CD4-positive, alpha-beta T cell treated with Interleukin-10 for 1 hour (primary cell): Measurements from ENCODE around the gene RFX2.

Experiments
- DNase-seq: peaks from one replicate; pipeline ENCODE4 v3.0.0-alpha.2; 2020

The RFX2 gene

DNA sequence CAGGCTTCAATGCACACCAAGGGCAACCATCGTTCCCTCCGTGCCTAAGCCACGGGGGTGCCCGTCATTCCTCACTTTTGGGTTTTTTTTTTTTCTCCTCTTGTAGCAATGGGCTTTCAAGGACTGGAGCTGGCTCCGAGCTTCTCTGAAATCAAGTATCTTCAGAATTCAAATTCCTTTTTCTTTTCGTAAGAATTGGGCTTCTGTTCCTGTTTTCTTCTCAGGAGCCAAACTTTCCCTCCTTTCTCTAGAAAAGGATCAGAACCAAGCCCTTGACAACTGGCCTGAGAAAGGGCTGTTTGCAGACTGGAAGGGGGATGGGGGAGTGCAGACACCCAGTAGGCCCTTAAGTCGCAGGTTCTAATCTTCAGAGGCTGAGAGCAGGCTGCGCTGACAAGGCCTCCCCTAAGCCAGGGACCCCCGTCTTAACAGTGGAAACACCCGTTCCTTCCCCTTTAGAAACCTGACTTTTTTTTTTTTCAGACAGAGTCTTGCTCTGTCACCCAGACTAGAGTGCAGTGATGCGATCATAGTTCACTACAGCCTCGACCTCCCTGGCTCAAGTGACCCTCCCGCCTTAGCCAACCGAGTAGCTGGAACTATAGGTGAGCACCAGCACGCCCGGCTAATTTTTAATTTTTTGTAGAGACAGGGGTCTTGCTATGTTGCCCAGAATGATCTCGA lies 51.6 kb downstream of the RFX2 start:
- no peak for DNase-seq

DNA sequence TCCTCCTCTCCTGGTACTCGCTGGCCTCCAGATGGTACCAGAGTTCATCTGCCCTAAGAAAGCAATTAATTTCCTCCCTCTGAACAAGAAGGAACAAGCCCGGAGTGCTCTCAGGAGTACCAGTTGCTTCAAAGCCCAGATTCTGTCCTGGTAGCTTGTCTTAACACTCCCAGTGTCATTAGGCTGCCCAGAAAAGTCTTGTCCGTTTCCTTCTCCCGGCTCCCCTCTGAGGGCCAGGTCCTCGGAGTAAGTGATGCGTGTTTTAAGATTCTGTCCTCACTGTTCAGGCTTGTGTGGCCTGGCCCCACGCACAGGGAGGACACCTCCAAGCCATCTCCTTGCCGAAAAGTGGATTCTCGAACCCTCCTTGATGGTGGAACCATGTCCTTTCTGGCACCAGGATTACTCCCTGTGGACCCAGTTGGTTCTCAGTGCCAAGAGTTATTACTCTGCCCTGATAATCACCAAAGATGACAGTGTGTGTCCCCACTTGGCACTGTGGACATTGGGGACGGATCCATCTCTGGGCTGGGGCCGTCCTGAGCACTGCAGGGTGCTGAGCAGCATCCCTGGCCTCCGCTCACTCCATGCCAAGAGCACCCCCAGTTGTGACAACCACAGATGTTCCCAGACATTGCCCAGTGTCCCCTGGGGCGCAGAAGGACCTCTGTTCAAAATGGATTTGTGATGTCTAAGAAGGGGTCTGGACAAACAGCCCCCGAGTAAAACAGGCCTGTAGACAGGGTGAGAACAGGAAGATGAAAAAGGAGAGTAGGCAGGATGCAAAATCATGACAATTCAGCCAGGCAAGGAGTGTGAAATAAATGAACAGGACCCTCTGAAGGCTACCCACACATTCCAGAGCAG lies 52.4 kb downstream of the RFX2 start:
- DNase-seq: no peak

DNA sequence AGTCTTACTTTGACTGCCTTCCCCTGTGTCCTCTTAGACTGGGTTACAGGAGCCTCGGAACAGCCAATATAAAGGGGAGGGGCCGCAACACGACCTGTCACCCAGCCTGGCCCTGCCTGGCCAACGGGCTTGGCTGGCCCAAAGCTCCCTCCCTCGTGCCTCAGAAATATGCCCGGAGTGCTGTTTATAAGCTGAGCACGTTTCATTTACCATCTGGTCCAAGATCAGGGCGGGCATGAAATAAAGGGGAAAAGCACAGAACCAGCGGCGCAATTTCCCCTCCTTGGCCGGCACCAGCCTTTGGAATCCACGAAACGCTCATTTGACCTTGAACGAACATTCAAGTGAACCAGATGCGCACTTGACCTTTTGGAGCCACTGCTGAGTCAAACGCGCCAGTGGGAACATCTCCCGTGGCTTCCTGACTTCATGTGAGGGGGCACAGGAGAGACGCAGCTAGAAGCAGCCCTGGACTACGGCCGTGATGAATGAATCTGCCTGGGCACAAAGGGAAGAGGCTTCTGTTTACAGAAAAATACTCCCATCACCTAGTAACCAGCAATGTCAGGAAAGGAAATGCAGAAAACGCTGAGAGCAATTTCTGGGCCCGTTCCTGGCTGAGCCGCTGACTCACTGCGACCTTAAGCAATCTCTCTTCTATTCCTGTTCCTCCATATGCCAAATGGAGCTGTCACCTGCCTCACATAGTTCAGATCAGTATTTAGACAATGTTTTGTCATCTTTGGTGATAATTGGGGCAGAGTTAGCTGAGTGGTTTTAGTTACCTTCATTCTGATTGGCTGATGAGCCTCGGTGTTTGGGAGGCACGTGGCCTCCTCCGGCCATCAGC lies 53.3 kb downstream of the RFX2 start:
- peak; percentile 44 for DNase-seq

DNA sequence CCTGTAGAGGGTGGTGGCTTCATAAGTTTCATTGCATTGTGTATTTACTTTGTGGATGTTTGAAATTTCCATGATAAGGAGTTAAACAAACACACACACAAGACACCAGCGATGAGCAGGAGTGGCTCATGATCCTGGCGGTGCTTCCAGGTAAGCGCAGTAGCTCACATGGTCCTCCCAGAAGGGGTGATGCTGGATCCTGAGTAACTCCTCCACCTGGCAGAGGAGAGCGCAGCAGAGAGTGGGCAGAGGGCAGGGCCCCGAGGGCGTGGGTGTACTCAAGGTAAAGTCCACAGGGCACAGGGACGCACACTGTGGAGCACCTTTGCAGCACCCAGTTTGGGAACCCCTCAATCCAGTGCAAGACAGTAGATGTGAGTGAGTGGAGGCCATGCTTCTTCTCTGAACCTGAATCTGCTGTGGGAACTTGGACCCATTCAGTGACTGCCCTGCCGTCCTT lies 54.0 kb downstream of the RFX2 start:
- no peak for DNase-seq

DNA sequence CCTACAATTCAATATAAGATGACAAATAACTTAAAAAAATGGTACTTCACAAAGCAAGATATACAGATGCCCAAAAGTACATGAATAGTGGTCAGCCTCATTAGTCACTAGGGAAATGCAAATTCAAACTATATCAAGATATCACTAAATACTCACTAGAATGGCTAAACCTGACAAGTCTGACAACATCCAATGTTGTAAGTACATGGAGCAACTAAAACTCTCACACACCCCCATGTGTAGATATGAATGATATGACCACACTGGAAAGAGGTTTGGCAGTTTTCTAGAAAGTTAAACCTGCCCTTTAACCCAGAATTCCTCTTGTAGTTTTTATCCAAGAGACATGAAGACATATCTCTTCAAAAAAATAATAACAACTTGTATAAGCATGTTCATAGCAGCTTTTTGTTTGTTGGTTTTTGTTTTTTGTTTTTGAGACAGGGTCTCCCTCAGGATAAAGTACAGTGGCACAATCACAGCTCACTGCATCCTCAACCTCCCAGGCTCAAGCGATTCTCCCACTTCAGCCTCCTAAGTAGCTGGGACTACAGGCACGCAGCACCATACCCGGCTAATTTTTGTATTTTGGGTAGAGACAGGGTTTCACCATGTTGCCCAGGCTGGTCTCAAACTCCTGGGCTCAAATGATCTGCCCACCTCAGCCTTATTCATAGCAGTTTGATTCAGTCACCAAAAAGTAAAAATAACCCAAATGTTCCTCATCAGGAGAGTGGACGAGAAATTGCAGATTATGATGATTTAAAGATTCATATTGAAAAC lies 55.1 kb downstream of the RFX2 start:
- DNase-seq: no peak

DNA sequence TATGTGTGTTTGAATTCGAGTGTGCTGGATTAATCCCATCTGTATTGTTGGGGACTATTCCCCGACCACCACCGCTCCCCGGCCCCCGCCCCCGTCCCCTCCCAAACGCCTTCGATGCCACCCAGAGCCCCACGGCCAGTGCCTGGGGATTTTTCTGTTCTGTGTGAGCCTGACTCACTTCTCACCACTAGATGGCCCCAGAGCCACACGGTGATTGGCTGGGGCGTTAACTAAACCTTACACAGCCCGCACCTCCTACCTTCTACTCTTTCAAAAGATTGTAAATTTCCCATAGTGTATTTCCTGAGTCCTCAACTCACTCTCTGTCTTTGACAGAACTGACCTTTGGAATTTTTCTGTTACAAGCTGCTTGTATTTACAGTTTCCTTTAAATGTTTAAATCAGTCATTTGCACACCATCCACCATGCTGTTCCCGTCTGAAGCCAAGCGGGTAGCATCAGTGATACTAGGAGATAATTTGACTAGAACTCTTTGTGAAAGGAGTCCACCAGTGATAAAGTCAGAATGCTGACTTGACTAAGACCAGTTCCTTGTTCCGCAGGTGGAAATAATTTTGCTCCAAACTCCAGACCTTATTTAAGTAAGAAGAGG lies 61.4 kb downstream of the RFX2 start:
- DNase-seq: peak; percentile 83

DNA sequence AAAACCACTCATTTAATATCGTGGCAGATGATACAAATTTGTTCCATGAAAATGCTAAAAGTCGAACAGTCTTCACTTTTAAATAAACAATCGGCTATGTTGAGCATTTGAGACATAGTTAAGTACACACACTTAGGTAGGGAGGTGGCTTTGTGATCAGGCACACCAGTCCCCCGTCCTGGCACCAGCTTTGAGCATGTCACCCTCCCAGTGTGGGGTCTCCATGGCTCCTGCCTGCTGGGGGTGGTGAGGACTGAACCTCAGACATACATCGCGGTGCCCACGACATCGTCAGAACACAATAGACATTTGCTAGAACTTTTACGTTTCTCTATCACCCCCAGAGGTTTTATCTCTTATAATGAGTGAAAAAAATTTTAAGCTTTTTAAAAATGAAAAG lies 62.0 kb downstream of the RFX2 start:
- no peak for DNase-seq

DNA sequence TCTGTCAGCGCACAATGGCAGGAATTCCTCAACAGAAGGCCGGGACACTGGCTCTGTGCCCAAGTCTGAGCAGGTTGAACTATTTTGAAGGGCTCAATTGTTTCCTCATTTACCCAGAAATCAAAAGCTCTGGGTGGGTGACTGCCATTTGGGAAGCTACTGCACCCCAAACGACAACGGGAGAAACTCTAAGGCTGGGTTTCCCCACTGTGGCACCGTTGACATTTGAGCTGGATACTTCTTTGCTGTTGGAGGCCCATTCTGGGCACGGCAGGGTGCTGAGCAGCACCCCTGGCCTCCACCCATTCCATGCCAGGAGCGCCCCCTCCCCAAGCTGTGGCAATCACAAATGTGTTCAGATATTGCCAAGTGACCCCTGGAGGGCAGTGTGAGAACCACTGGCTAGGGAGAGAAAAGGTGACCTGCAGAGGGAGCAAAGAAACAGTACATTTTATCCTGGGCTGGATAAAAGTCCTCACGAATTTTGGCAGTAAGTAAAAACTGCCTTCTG lies 62.5 kb downstream of the RFX2 start:
- DNase-seq: no peak

DNA sequence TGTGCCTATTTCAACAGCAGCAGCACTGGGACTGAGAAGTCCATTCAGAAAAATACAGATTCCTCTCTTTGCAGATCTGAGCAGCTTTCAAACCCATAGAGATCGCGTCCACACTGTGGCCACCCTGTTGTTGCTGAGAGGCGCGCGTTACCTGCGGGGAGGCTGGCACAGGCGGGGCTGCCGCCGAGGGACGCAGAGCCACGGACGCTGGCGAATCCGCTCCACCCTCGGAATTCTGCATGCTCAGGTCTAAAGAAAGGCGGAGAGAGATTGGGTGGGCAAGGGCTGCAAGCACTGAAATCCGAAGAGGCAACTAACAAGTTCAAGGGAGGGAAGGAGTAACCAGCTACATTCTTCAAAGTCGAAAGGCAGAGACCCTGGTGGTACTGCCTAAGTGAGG lies 63.0 kb downstream of the RFX2 start:
- no peak for DNase-seq

DNA sequence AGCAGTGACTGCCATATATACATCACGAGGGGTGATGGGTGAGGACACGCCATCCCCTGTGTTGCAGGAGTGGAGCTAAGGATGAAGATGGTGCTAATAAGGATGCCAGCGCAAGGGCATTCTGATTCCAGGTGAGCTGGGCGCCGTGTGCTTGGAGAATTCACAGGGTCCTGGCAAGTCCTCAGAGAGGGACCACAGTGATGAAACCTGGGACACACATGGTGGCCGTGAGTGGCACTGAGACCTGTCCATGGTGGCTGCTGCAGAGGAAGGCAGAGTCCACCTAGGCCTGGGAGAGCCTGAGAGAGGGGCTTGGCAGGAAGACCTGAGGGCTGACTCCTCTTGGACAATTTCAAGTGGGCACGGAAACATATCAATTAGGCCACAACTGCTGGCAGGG lies 65.2 kb downstream of the RFX2 start:
- no peak for DNase-seq

DNA sequence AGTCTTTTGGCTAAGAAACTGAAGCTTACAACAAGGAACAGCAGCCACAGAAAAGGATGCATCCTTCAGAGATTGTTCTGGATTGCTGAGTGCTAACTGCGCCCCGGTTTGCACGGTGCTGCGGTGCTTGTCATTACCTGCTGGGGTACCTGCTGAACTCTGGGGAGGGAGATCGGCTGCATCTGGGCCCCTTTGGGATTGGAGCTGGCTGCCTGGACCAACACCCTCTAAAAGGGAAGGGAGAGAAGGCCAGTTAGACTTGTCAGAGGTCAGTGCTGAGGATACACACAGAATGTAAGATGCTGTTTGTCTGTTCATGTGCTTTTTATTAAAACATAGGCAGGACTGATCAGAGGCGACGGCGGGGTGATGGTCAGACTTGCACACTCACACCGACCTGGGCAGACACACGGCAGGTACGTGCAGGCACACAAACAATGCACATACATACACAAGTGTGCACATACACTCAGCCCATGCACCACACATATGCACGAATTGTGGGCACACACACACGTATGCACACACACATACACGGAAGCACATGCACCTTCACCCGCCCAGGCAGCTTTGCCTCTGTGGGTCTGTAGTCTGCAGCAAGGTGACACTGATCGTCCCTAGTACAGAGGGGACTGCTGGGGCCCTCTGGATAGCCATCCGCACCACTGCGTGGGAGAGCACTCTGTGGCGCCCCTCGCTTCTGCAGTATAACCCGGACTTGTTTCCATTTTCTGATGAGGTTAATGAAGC lies 66.1 kb downstream of the RFX2 start:
- DNase-seq: no peak

DNA sequence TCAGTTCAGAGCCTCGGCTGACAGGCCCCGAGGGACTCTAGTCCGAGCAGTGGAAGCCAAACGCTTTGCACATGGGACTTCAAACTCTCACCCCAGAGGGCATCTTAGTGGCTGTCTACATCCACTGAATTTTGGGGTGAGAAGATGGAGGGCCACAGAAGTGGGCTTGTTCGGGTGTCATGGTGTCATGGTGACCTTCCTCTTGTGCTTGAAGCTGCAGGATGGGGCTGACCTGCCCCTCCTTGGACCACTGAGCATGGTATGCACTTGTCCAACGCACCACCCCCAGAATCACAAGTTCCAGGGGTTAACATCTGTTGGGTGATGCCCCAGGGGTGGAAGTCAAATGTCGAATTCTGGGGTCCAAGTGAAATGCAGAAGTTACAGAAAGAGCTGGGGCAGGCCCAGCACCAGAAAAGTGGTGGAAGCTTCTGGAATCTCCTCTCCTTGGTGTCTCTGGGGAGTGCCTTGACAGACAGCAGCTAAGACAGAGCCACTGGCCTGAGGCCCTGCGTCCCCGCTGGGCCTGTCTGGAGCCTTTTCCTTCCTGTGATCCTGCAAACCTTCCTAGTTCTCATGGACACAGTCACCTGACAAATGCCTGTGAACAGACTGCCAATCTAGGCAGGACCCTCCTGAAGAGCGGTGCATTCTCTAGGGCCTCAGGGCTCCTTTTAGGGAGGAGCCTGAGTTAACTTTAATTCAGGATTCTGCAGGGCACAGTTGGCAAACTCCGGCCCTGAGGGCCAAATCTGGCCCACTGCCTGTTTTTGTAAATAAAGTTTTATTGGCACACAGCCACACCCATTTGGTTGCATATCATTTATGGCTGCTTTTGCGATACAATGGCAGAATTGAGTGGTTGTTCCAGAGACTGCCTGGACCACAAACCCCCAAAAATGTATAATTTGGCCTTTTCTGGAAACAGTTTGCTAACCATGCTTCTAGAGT lies 67.2 kb downstream of the RFX2 start:
- no peak for DNase-seq

DNA sequence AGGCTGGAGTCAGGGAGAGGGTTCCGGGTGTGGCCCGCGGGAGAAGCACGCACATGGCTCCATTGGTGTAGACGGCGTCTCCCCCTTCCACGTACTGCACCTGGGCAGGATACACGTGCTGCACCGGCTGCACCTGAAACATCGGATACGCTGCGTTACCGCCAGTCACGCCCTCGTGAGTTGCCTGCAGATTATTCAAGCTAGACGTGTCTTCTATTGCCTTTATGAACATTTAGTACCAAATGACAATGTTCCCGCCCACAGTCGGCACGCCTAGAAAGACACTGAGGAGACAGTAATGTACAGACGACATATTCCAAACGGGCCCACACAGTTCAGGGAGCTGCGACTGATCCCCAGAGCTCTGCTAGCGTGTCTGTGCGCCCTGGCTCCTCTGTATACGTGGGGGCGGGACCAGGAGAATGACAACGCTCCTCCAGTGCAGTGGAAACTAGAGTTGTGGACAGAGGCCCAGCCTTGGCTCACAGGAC lies 68.3 kb downstream of the RFX2 start:
- DNase-seq: no peak

DNA sequence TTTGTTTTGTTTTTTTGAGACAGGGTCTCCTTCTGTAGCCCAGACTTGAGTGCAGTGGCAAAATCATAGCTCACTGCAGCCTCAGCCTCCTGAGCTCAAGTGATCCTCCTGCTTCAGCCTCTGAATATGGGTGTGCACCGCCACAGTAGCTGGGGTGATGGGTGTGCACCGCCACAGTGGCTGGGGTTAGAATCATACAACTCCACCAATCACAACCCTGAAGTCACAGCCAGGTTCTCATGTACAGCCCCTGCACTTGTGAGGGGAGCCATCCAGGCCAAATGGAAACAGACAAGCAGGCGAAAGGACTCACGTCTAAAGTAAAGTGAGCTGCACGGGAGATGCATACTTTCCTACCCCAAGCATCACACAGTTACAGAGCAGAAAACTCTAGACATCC lies 69.2 kb downstream of the RFX2 start:
- no peak for DNase-seq

DNA sequence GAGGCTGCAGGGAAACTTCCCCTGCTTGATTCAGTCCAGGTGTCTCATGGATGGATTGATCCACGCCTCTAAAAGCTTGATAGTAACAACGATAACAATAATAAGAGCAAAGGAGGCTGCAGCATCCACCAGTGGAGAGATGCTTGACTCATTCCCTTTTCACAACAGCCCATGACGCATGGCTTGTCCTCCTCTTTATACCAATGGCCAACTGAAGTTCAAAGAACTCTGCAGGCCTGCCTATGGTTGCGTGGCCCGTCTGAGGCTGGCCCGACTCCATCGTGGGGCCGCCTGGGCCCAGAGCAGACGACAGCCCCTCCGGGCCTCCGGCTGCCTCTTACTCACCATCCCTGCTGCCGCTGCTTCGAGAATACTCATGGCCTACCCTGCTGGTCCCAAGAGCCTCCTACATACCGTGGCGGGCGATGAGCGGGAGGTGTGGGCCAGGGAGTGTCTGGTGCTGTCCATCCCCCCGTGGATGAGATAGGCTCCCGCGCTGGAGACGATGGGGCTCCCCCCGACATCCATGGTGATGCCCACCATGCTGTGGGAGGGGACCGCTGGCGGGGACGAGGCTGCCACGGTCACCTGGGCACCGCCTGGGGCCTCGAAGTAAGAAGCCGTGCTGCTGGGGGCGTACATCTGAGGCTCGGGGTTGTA lies 70.6 kb downstream of the RFX2 start:
- DNase-seq: no peak

DNA sequence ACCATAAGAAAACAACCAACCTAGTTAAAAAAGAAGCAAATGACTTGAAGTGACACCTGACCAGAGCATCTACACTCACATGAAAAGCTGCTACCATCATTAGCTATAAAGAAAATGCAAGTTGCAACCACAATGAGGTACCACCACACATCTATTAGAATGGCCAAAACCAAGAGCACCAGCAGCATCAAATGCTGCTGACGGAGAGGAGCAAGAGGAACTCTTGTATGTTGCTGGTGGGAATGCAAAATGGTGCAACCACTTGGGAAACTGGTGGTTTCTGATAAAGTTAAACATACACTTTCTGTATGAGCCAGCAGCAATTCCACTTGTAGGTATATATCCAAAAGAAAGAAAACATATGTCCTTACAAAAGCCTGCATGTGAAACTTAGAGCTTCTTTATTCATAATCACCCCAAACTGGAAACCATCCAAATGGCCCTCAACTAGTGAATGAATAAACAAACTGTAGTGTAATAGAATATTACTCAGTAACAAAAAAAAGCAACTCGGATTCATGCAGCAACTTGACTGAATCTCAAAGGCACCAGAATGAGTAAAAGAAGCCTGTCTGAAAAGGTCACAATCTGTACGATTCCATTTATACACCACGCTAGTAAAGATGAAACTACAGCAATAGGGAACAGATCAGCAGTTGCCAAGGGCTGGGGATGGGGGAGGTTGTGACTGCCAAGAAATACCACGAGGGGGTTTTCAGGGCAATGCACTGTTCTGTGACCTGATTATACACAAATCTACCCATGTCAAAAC lies 71.5 kb downstream of the RFX2 start:
- DNase-seq: no peak

DNA sequence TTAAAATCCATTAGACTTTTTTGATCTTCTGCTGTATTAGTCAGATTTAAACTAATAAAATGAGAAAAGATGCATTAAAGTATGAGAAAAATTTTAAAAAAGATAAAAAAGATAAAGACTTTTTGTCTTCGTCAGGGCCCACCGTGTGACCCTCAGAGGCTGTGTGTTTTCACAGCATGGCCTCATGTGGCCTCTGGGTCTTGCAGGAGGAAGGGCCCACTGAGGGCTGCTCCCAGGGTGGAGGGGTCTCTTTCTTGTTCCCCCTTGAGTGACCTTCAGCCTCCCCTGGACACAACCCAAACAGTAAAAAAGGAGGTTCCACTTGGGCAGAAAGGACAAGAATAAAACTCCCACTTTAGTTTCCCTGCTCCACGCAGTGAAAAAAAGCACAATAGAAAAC lies 75.3 kb downstream of the RFX2 start:
- DNase-seq: no peak

DNA sequence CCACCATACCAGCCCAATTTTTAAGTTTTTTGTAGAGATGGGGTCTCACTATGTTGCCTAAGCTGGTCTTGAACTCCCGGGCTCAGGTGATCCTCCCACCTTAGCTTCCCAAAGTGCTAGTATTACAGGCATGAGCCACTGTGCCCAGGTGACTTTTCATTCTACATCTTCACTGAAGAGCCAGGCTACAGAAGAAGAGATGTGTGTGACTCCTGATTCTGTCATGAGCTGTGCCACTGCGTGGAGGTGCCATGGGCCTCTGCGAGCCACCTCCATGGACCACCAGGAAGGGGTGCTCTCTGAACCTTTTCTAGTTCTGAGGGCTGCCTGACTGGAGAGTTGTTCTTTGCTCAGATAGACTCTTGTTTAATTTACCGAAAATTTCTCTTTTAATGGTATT lies 75.8 kb downstream of the RFX2 start:
- DNase-seq: no peak
